ENCODE results near the gene ZFP36L2.

- no peak for TF ChIP-seq CTCF (IDR thresholded peaks at IDR 0.05)
- TF ChIP-seq POLR2A (IDR thresholded peaks at IDR 0.05) = no peak
These were observed 38.6 kb upstream of the ZFP36L2 start for GRCh38 chr2:43265001-43265400.

All from thyroid gland (tissue), 4 donors.